ENCODE results near the gene LENEP. TPM values are rescaled to one million over a fixed set of nuclear protein-coding genes. Genes with fewer than 3 reads are reported as not detected.
"Not testable (repeated sequence)": the region's sequence is repeated elsewhere in the genome, so short reads cannot be mapped to it uniquely, and the experiment has no call there.

LENEP gene
- total RNA-seq, 1 experiment from 2014 or later: 2.8 TPM

DNA sequence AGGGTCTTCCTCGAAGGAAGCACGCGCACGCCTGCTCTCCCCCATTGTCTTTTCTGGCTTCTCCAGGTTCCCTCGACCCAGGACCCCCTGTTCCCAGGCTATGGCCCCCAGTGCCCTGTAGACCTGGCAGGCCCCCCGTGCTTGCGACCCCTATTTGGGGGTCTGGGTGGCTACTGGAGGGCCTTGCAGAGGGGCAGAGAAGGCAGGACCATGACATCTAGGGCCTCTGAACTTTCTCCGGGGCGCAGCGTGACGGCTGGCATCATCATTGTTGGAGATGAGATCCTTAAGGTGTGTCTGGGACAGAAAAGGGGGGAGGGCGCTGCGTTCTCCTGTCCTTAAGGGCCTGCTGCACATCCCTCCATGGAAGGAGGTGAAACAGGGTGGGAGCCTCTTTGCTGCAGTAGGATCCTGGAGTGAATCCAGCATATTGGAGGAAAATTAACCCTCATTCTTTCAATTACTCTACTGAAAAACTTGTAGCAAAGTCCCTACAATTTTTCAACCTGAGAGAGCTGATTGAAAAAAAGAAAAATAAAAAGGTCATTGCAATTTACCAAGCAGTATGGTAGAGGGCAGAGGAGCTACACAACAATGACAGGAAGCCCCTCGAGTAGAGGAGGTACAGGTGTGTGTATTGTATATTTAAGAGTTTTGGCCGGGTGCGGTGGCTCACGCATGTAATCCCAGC, 9.5 kb upstream of the LENEP start:
- TF ChIP-seq, protein P1, sequence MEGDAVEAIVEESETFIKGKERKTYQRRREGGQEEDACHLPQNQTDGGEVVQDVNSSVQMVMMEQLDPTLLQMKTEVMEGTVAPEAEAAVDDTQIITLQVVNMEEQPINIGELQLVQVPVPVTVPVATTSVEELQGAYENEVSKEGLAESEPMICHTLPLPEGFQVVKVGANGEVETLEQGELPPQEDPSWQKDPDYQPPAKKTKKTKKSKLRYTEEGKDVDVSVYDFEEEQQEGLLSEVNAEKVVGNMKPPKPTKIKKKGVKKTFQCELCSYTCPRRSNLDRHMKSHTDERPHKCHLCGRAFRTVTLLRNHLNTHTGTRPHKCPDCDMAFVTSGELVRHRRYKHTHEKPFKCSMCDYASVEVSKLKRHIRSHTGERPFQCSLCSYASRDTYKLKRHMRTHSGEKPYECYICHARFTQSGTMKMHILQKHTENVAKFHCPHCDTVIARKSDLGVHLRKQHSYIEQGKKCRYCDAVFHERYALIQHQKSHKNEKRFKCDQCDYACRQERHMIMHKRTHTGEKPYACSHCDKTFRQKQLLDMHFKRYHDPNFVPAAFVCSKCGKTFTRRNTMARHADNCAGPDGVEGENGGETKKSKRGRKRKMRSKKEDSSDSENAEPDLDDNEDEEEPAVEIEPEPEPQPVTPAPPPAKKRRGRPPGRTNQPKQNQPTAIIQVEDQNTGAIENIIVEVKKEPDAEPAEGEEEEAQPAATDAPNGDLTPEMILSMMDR (conservative IDR thresholded peaks at IDR 0.05): no peak
- no peak overlapping the region for H2BK15ac ChIP-seq (ENCODE audit: low read depth, low read length)
- H3K18ac ChIP-seq (ENCODE audit: insufficient read length, low read depth, low read length): peak overlapping the region; percentile 41
- H2BK5ac ChIP-seq (ENCODE audit: insufficient read length, low read length): no peak overlapping the region
- H2BK120ac ChIP-seq (ENCODE audit: low read depth, low read length, poor library complexity, severe bottlenecking): no peak overlapping the region
- H3K4me1 ChIP-seq (ENCODE audit: insufficient read depth, low read length): no peaks in the 10 kb centered on the region
- peaks cover 8% of the 10 kb centered on the region for H3K23me2 ChIP-seq (ENCODE audit: insufficient read length, low read depth, low read length, poor library complexity, severe bottlenecking)
- H3K56ac ChIP-seq (ENCODE audit: insufficient read length, low read depth, low read length): no peak overlapping the region
- no peaks in the 10 kb centered on the region for H4K20me1 ChIP-seq (ENCODE audit: control insufficient read depth, insufficient read depth, insufficient read length)
- no peak overlapping the region for H3K23ac ChIP-seq (ENCODE audit: insufficient read length, low read depth, low read length)
- H3K79me2 ChIP-seq (ENCODE audit: insufficient read depth, low read length): peaks cover 9% of the 10 kb centered on the region; the same call in 1 of the 2 replicates
- Mint-ChIP-seq H3K4me1 (peaks cover 8 to 9% of the 10 kb centered on the region in 2 experiments; a peak in 3 of 4 replicates), H3K27me3 (ENCODE audit: low read depth) (no peaks in the 10 kb centered on the region), H3K36me3 (ENCODE audit: insufficient read depth in 1 of 3, low read depth in 3 of 3) (peaks cover 39 to 63% (median 52%) of the 10 kb centered on the region in 3 experiments), H3K27ac (no peak overlapping the region), H3K9me3 (no peaks in the 10 kb centered on the region), H3K4me3 (no peak overlapping the region)
- H2BK20ac ChIP-seq (ENCODE audit: low read depth, low read length, poor library complexity, severe bottlenecking): no peak overlapping the region
- H3K79me1 ChIP-seq (ENCODE audit: insufficient read depth, low read depth, low read length, poor library complexity, severe bottlenecking): peaks cover 2% of the 10 kb centered on the region
- no peak overlapping the region for H3T11ph ChIP-seq (ENCODE audit: low read length)
- no CpG with 5 or more reads among the region's 17 CpGs for WGBS (ENCODE audit: extremely low coverage, insufficient read length, low lambda C conversion rate)
- H4K8ac ChIP-seq (replicated peaks; ENCODE audit: insufficient read length, low read depth, low read length): no peak overlapping the region
- no peaks in the 10 kb centered on the region for H3K27me3 ChIP-seq (ENCODE audit: insufficient read depth, low read length)
- peak overlapping the region; percentile 86 for H3K4me2 ChIP-seq (ENCODE audit: insufficient read depth, insufficient read length, low read length)
- no peak overlapping the region for H4K5ac ChIP-seq (ENCODE audit: insufficient read length, low read depth, low read length)
- H2BK12ac ChIP-seq (ENCODE audit: insufficient read length, low read depth, low read length): no peak overlapping the region
- no peak overlapping the region for H2AFZ ChIP-seq (ENCODE audit: low read length)
- no peak overlapping the region for H2AK5ac ChIP-seq (ENCODE audit: insufficient read length, low read length)
- H3K14ac ChIP-seq (ENCODE audit: insufficient read depth, low read length): peak overlapping the region; percentile 52
- no peaks in the 10 kb centered on the region for H3K9me3 ChIP-seq (ENCODE audit: control insufficient read depth, low read depth, low read length)
- peak overlapping the region; percentile 97 for H3K9ac ChIP-seq (ENCODE audit: extremely low read depth, insufficient read length, low read length)
- DNase-seq: no peak
- no peak overlapping the region for H3K27ac ChIP-seq (ENCODE audit: insufficient read length, low read depth, low read length)
- H3K4ac ChIP-seq (ENCODE audit: low read depth, low read length): no peak overlapping the region
- H4K91ac ChIP-seq (ENCODE audit: insufficient read length, low read depth, low read length): no peak overlapping the region

DNA sequence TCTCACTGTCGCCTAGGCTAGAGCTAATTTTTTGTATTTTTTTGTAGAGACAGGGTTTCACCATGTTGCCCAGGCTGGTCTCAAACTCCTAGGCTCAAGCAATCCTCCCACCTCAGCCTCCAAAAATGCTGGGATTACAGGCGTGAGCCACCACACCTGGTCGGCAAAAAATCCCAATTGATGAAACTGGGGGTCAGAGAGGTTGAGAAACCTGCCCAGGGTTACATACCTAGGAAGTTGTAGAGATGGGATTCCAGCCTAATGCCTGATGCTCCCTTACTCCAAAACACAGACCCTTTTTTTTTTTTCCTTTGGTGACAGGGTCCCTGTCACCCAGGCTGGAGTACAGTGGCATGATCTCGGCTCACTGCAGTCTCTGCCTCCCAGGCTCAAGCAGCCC, 6.7 kb upstream of the LENEP start:
- not testable (repeated sequence) for H4K91ac ChIP-seq (ENCODE audit: insufficient read length, low read depth, low read length); H3T11ph ChIP-seq (ENCODE audit: low read length); H3K4me2 ChIP-seq (ENCODE audit: insufficient read depth, insufficient read length, low read length); H3K23me2 ChIP-seq (ENCODE audit: insufficient read length, low read depth, low read length, poor library complexity, severe bottlenecking); H3K14ac ChIP-seq (ENCODE audit: insufficient read depth, low read length); H3K27me3 ChIP-seq (ENCODE audit: insufficient read depth, low read length); H3K27me3 Mint-ChIP-seq (ENCODE audit: low read depth); H3K79me2 ChIP-seq (ENCODE audit: insufficient read depth, low read length); H2AK5ac ChIP-seq (ENCODE audit: insufficient read length, low read length); H4K5ac ChIP-seq (ENCODE audit: insufficient read length, low read depth, low read length); H2BK15ac ChIP-seq (ENCODE audit: low read depth, low read length); H3K9me3 Mint-ChIP-seq; H2BK120ac ChIP-seq (ENCODE audit: low read depth, low read length, poor library complexity, severe bottlenecking); H3K23ac ChIP-seq (ENCODE audit: insufficient read length, low read depth, low read length); H3K18ac ChIP-seq (ENCODE audit: insufficient read length, low read depth, low read length); H3K27ac ChIP-seq (ENCODE audit: insufficient read length, low read depth, low read length); H3K9me3 ChIP-seq (ENCODE audit: control insufficient read depth, low read depth, low read length); H3K9ac ChIP-seq (ENCODE audit: extremely low read depth, insufficient read length, low read length); H2AFZ ChIP-seq (ENCODE audit: low read length); H3K27ac Mint-ChIP-seq; DNase-seq; H3K56ac ChIP-seq (ENCODE audit: insufficient read length, low read depth, low read length); H3K4ac ChIP-seq (ENCODE audit: low read depth, low read length); H3K4me1 ChIP-seq (ENCODE audit: insufficient read depth, low read length); H3K79me1 ChIP-seq (ENCODE audit: insufficient read depth, low read depth, low read length, poor library complexity, severe bottlenecking); H4K8ac ChIP-seq (replicated peaks; ENCODE audit: insufficient read length, low read depth, low read length); H3K4me3 Mint-ChIP-seq; H2BK20ac ChIP-seq (ENCODE audit: low read depth, low read length, poor library complexity, severe bottlenecking); H4K20me1 ChIP-seq (ENCODE audit: control insufficient read depth, insufficient read depth, insufficient read length); H2BK5ac ChIP-seq (ENCODE audit: insufficient read length, low read length); H2BK12ac ChIP-seq (ENCODE audit: insufficient read length, low read depth, low read length)
- WGBS (ENCODE audit: extremely low coverage, insufficient read length, low lambda C conversion rate): no CpG with 5 or more reads among the region's 4 CpGs
- Mint-ChIP-seq H3K36me3 (ENCODE audit: insufficient read depth in 1 of 3, low read depth in 3 of 3) (peaks cover 36 to 61% (median 47%) of the 10 kb centered on the region in 3 experiments), H3K4me1 (peaks cover 8 to 12% of the 10 kb centered on the region in 2 experiments; a peak in 3 of 4 replicates)
